Choroid plexus epithelial cell (primary cell): ENCODE results near the gene CCDC187.

Experiments
- DNase-seq: peaks from one replicate; pipeline ENCODE4 v3.0.0-alpha.2; 2010; ENCODE audit warnings: low read depth
- H3K4me3 ChIP-seq: 2 replicates; pipeline ENCODE4 v1.5.1; 2011; ENCODE audit warnings: low read depth, mild to moderate bottlenecking, control low read depth, low read length, moderate library complexity
- TF ChIP-seq, protein P1 (sequence below): conservative IDR thresholded peaks from 2 replicates; pipeline ENCODE4 v1.5.1; 2011; ENCODE audit warnings: low read depth, mild to moderate bottlenecking, control low read depth, inconsistent platforms, low read length, moderate library complexity

CCDC187 gene

DNA sequence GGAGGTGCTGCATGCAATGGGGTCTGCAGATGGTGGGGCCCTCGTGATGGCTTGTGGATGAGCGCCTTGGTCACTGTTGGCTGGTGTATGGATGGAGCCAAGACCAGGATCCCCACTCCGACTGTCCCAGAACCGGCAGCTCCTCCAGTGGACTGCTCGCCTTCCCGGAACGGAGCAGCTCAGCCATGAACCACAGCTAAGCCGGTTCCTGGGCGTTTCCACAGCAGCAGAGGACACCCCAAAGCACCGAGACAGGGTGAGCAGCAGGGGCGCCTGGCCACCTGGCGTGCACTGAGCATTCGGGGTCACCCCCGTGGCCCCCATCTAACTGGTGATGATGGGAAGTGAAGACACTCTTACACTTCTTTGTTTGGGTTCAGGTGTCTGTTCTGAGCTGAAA is 26.1 kb downstream of the CCDC187 start:
- no peak for DNase-seq
- TF ChIP-seq, protein P1, sequence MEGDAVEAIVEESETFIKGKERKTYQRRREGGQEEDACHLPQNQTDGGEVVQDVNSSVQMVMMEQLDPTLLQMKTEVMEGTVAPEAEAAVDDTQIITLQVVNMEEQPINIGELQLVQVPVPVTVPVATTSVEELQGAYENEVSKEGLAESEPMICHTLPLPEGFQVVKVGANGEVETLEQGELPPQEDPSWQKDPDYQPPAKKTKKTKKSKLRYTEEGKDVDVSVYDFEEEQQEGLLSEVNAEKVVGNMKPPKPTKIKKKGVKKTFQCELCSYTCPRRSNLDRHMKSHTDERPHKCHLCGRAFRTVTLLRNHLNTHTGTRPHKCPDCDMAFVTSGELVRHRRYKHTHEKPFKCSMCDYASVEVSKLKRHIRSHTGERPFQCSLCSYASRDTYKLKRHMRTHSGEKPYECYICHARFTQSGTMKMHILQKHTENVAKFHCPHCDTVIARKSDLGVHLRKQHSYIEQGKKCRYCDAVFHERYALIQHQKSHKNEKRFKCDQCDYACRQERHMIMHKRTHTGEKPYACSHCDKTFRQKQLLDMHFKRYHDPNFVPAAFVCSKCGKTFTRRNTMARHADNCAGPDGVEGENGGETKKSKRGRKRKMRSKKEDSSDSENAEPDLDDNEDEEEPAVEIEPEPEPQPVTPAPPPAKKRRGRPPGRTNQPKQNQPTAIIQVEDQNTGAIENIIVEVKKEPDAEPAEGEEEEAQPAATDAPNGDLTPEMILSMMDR: no peak
- H3K4me3 ChIP-seq: no peak overlapping the region

DNA sequence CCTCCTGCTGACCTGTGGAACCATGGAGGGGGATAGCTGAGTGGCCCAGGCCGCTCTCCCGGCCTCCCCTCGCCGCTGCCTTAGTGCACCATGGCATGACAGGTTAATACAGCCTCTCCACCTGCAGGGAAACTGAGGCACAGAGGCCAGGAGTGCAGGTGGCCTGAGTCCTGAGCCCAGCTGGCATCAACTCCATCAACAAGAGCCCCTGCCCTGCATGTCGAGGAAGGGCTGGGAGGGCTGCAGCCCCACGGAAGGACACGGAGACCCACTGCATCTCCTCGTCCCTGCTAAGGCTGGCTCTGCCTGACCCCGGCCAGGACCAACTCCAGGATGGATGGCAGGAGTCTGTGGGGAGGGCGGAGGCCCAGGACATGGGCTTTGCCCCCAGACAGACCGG is 27.2 kb downstream of the CCDC187 start:
- TF ChIP-seq, protein P1: no peak
- H3K4me3 ChIP-seq: no peak overlapping the region
- no peak for DNase-seq

DNA sequence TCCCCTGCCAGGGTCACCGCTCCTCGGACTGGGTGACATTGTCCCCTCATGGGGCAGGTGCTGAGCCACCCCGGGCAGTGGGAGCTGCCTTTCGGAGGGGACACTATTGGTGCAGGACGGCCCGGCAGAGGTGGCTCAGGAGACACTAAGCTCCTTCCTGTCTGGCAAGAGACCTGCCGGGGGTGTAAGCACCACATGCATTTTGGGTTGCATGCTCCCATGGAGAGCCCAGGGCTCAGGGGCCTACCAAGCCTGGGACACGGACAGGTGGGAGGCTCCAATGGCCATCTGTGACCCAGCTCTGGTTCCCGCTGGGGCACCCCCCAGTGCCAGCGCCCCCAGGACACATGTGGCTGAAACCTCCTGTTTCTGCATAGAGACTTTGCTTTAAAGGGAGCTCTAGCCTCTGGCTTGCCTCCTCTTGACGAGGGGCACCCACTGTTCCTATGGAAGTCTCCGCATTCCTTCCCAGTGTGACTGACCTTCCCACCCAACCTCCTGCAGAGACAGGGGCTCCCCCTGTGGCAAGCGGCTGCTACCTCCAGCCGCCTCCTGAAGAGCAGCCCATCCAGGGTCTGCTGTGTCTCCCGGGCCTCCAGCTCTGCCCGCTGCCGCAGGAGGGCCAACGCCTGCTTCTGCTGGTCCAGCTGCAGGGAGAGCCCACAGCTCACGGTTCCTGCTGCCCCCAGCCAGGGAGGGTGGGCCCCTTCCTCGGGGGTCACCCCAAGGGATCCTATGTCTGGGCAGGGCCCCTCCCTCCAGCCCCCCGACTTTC is 28.1 kb downstream of the CCDC187 start:
- H3K4me3 ChIP-seq: no peak overlapping the region
- no peak for DNase-seq
- TF ChIP-seq, protein P1: no peak

DNA sequence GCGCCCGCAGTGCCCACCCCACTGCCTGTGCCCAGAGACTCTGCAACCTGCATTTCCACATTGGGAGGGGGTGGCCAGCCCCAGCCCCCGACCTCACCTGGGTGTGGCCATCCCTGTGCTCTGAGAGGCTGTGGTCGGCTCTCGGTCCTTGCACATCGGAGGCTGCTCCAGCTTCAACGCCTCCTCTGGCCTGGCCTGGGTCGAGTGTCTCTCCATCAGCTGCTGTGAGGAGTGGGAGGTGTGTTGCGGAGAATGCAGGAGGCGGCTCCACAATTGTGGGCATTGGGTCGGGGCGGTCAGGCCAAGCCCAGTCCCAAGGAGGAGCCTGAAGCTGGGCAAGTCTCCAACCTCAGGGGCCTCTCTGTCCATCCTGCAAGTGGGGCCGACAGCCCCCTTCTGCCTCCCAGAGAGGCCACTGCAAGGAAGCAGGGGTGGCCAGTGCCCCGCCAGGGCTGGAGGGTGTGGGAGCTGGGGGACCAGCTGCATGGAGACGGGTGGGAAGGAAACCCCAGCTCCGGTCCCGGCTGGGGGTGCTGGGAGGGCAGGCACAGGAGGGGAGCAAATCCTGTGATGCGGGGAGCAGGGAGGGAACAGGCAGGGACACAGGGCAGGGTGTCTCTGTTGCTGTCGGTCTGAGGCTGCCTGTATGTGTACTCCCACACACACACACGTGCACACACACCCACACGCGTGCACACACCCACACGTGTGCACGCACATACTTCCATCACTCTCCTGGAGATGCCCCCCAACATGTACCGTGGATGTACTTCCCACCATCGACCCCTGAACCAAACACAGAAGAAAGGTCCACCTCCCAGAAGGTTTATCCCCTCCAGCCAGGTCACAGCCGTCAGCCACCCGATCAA is 28.9 kb downstream of the CCDC187 start:
- TF ChIP-seq, protein P1: no peak
- DNase-seq: no peak

DNA sequence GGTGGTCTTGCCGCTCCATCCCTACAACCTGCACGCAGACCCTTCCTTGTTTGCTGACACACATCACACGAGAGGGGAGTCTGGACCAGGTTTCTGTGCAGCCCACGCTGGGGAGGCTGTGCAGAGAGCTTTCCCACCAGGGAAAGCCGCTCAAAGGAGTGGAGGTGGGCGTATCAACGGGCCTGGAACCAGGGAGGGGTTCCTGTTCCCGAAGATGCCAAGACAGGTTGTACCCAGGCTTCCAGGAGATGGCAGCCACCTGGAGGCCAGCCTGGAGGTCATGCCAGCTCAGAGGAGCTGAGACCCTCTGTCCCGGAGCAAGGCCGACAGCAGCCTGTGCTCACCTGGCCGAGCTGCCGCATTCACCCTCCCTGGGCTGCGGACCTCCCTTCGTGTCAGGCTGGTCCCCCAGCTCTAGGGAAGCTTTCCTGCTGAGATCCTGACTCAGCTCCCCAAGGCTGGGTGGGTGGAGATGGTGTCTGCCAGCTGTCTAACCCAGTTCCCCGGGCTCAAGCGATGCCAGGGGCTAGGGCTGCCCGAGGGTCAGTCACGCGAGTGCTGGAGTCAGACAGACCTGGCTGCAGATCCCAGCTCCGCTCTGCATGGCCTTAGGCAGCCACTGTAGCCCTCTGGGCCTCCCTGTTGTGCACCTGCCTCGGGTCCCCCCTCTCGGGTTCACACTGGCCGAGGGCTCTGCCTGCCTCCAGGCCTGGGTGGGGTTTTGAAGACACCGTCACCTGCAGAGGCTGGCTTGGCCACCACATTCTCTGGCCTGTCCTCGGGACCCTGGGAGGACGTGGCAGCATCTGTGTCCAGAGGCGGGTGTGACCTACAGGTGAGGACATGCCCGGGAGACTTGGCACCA is 29.7 kb downstream of the CCDC187 start:
- H3K4me3 ChIP-seq: no peak overlapping the region
- no peak for DNase-seq
- TF ChIP-seq, protein P1: no peak

More for the DNA sequence above, 28.9 kb downstream of the CCDC187 start:
- no peak overlapping the region for H3K4me3 ChIP-seq

DNA sequence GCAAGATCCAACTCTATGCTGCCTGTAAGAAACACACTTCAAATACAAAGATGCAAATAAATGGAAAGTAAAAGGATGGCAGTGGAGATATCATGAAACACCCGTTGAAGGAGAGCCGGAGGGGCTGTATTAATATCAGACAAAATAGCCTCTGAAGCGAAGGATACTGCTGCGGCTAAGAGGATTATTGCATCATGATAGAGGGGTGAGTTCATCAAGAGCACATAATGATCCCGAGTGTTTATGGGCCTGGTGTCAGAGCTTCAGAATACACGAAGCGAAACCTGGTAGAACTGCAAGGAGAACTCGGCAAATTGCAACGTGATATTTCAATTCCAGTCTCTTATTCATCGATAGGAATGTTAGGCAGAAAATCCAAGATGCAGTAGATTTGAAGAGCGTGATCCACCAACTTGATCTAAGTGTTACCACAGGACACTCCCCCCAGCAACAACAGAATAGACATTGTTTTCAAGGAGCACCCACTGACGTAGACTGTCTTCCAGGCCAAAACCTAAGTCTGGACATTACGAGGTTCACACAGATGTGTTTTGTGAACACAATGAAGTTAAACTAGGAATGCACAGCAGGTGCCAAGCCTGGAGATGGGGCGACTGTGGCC is 30.5 kb downstream of the CCDC187 start:
- H3K4me3 ChIP-seq: no peak overlapping the region
- DNase-seq: no peak
- TF ChIP-seq, protein P1: no peak
